ENCODE measurements around the gene CCDC124. TPM values are rescaled to one million over a fixed set of nuclear protein-coding genes. Genes with fewer than 3 reads are reported as not detected.

Gene CCDC124
- total and polyA plus RNA-seq, 4 donors, result 15.8 to 59.3 (median 32.1) TPM

DNA sequence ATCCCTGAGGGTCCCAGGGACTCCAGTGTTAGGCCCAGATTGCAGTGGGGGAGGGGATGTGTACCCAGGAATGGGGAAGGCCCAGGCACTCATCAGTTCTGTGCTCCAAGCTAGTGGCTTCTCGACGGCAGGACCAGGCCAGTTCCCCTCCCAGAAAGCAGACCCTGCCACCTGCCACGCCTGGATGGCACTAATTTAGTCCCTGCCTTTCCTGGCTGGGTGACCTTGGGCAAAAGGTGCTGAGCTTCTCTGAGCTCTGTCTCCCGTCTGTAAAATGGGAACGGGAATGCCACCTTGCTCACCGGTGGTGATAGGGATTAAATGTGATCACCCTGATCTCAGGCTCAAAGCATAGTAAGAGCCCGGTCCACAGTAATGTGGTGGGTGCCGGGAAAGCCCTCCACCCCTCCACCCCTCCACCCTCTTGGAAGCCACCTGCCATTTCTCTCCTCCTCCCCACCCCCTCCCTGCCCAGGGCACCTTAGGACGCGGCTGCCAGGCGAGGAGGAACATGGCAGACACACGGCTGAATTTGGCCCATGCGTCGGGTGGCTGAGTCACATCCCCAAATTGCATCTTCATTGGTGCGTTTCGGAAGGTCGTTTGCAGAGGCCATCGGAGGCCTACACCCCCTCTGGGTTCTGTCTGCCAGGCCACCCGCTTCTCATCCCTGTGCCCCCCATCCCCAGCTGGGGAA, 36.4 kb downstream of the CCDC124 start:
- no peak for DNase-seq (ENCODE audit: low spot score)
- Histone ChIP-seq H3K27me3 (ENCODE audit: control insufficient read depth in 4 of 4, insufficient read depth in 4 of 4, low read length in 3 of 4) (peaks cover 0 to 3% (median 1%) of the 10 kb centered on the region in 4 donors), H3K36me3 (ENCODE audit: control insufficient read depth in 4 of 4, insufficient read depth in 3 of 4, low read depth in 1 of 4, low read length in 3 of 4) (no peaks in the 10 kb centered on the region), H3K27ac (ENCODE audit: low read depth in 1 of 2, low read length in 2 of 2) (no peak overlapping the region), H3K4me1 (ENCODE audit: control insufficient read depth in 4 of 4, insufficient read depth in 4 of 4, low read length in 3 of 4) (peaks cover 0 to 3% (median 0%) of the 10 kb centered on the region in 4 donors), H3K9ac (ENCODE audit: low read depth in 1 of 2, low read length in 2 of 2) (no peak overlapping the region), H3K9me3 (ENCODE audit: control insufficient read depth in 4 of 4, low read length in 3 of 4) (no peaks in the 10 kb centered on the region), H3K4me3 (ENCODE audit: low read depth in 1 of 3, low read length in 3 of 3) (no peak overlapping the region)
- WGBS, result 89% methylated on average over 19 of the region's 19 CpGs
- TF ChIP-seq EGR1 (IDR thresholded peaks at IDR 0.05; ENCODE audit: low read depth in 2 of 2) (no peak), RXRA (IDR thresholded peaks at IDR 0.05) (no peak), SP1 (IDR thresholded peaks at IDR 0.05) (no peak), HNF4A (conservative IDR thresholded peaks at IDR 0.05) (no peak), NR2F2 (IDR thresholded peaks at IDR 0.05) (no peak), FOXA2 (IDR thresholded peaks at IDR 0.05) (no peak), JUND (IDR thresholded peaks at IDR 0.05) (no peak)
- TF ChIP-seq, protein P1, sequence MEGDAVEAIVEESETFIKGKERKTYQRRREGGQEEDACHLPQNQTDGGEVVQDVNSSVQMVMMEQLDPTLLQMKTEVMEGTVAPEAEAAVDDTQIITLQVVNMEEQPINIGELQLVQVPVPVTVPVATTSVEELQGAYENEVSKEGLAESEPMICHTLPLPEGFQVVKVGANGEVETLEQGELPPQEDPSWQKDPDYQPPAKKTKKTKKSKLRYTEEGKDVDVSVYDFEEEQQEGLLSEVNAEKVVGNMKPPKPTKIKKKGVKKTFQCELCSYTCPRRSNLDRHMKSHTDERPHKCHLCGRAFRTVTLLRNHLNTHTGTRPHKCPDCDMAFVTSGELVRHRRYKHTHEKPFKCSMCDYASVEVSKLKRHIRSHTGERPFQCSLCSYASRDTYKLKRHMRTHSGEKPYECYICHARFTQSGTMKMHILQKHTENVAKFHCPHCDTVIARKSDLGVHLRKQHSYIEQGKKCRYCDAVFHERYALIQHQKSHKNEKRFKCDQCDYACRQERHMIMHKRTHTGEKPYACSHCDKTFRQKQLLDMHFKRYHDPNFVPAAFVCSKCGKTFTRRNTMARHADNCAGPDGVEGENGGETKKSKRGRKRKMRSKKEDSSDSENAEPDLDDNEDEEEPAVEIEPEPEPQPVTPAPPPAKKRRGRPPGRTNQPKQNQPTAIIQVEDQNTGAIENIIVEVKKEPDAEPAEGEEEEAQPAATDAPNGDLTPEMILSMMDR (IDR thresholded peaks at IDR 0.05; ENCODE audit: low read depth, low read length, missing input control), result no peak
- TF ChIP-seq, protein P2, sequence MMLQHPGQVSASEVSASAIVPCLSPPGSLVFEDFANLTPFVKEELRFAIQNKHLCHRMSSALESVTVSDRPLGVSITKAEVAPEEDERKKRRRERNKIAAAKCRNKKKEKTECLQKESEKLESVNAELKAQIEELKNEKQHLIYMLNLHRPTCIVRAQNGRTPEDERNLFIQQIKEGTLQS (IDR thresholded peaks at IDR 0.05), result no peak
- TF ChIP-seq, protein P3, sequence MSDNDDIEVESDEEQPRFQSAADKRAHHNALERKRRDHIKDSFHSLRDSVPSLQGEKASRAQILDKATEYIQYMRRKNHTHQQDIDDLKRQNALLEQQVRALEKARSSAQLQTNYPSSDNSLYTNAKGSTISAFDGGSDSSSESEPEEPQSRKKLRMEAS (IDR thresholded peaks at IDR 0.05), result no peak

DNA sequence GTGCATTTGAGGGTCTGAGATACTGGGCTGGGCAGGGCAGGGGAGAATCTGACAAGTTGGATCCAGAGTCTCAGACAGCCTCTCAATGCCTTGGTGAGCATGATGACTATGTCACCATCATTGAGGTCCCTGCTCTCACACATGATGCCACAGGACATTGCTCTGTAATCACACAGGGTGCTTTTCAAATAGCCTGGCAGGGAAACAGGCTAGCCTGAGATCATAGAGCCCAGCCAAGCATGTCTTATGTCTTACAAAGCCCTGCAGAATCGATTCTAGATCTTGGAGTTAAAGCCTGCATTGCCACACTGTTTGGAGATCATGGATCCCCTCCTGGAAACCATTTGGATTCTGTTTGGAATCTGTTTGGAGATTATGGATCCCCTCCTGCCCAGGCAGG, 39.4 kb downstream of the CCDC124 start:
- H3K4me1 ChIP-seq (ENCODE audit: control insufficient read depth in 4 of 4, insufficient read depth in 4 of 4, low read length in 3 of 4), result peaks cover 0 to under 1% (median 0%) of the 10 kb centered on the region in 4 donors
- no peak for DNase-seq (ENCODE audit: low spot score)
- no peaks in the 10 kb centered on the region for H3K36me3 ChIP-seq (ENCODE audit: control insufficient read depth in 4 of 4, insufficient read depth in 3 of 4, low read depth in 1 of 4, low read length in 3 of 4)
- H3K9ac ChIP-seq (ENCODE audit: low read depth in 1 of 2, low read length in 2 of 2), result no peak overlapping the region
- 83% methylated on average over 1 of the region's 1 CpG for WGBS
- H3K9me3 ChIP-seq (ENCODE audit: control insufficient read depth in 4 of 4, low read length in 3 of 4), result no peaks in the 10 kb centered on the region
- H3K27ac ChIP-seq (ENCODE audit: low read depth in 1 of 2, low read length in 2 of 2), result no peak overlapping the region
- TF ChIP-seq, protein P4, sequence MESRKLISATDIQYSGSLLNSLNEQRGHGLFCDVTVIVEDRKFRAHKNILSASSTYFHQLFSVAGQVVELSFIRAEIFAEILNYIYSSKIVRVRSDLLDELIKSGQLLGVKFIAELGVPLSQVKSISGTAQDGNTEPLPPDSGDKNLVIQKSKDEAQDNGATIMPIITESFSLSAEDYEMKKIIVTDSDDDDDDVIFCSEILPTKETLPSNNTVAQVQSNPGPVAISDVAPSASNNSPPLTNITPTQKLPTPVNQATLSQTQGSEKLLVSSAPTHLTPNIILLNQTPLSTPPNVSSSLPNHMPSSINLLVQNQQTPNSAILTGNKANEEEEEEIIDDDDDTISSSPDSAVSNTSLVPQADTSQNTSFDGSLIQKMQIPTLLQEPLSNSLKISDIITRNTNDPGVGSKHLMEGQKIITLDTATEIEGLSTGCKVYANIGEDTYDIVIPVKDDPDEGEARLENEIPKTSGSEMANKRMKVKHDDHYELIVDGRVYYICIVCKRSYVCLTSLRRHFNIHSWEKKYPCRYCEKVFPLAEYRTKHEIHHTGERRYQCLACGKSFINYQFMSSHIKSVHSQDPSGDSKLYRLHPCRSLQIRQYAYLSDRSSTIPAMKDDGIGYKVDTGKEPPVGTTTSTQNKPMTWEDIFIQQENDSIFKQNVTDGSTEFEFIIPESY (IDR thresholded peaks at IDR 0.05), result no peak
- TF ChIP-seq HNF4A (conservative IDR thresholded peaks at IDR 0.05), result no peak
- no peak for TF ChIP-seq FOXA1 (IDR thresholded peaks at IDR 0.05)
- TF ChIP-seq, protein P2 (IDR thresholded peaks at IDR 0.05), result no peak
- TF ChIP-seq SP1 (IDR thresholded peaks at IDR 0.05), result no peak
- H3K4me3 ChIP-seq (ENCODE audit: low read depth in 1 of 3, low read length in 3 of 3), result no peak overlapping the region
- peaks cover 0 to 2% (median 0%) of the 10 kb centered on the region in 4 donors for H3K27me3 ChIP-seq (ENCODE audit: control insufficient read depth in 4 of 4, insufficient read depth in 4 of 4, low read length in 3 of 4)

DNA sequence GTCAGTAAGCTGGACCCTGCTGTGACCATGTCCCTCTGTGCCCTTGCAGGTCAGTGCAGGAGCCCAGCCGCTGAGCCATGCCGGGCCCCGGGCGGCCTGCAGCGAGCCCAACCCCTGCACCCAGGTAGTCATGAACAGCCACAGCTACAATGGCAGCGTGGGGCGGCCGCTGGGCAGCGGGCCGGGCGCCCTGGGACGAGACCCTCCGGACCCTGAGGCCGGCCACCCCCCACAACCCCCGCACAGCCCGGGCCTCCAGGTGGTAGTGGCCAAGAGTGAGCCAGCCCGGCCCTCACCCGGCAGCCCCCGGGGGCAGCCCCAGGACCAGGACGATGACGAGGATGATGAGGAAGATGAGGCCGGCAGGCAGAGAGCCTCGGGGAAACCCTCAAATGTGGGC, 40.9 kb downstream of the CCDC124 start:
- no peaks in the 10 kb centered on the region for H3K9me3 ChIP-seq (ENCODE audit: control insufficient read depth in 4 of 4, low read length in 3 of 4)
- WGBS, result 94% methylated on average over 23 of the region's 23 CpGs
- peaks cover 0 to 2% (median 0%) of the 10 kb centered on the region in 4 donors for H3K27me3 ChIP-seq (ENCODE audit: control insufficient read depth in 4 of 4, insufficient read depth in 4 of 4, low read length in 3 of 4)
- no peaks in the 10 kb centered on the region for H3K4me1 ChIP-seq (ENCODE audit: control insufficient read depth in 4 of 4, insufficient read depth in 4 of 4, low read length in 3 of 4)
- H3K36me3 ChIP-seq (ENCODE audit: control insufficient read depth in 4 of 4, insufficient read depth in 3 of 4, low read depth in 1 of 4, low read length in 3 of 4), result no peaks in the 10 kb centered on the region
- no peak overlapping the region for H3K4me3 ChIP-seq (ENCODE audit: low read depth in 1 of 3, low read length in 3 of 3)
- no peak overlapping the region for H3K27ac ChIP-seq (ENCODE audit: low read depth in 1 of 2, low read length in 2 of 2)
- no peak overlapping the region for H3K9ac ChIP-seq (ENCODE audit: low read depth in 1 of 2, low read length in 2 of 2)
- DNase-seq (ENCODE audit: low spot score), result no peak
- TF ChIP-seq, protein P4 (IDR thresholded peaks at IDR 0.05), result no peak
- no peak for TF ChIP-seq RXRA (IDR thresholded peaks at IDR 0.05)
- no peak for TF ChIP-seq JUND (IDR thresholded peaks at IDR 0.05)
- TF ChIP-seq SP1 (IDR thresholded peaks at IDR 0.05), result no peak
- TF ChIP-seq GABPA (IDR thresholded peaks at IDR 0.05 in 1 of 2, conservative IDR thresholded peaks at IDR 0.05 in 1 of 2), result no peak
- TF ChIP-seq, protein P1 (IDR thresholded peaks at IDR 0.05; ENCODE audit: low read depth, low read length, missing input control), result no peak

Data from liver (tissue), 9 donors.